Measurements from ENCODE around the gene GRK3.

Gene GRK3

GRCh38 chr22:25663654-25664053, 99.2 kb downstream of the GRK3 start:
- DNase-seq (ENCODE audit: low read depth) = no peak

DNA sequence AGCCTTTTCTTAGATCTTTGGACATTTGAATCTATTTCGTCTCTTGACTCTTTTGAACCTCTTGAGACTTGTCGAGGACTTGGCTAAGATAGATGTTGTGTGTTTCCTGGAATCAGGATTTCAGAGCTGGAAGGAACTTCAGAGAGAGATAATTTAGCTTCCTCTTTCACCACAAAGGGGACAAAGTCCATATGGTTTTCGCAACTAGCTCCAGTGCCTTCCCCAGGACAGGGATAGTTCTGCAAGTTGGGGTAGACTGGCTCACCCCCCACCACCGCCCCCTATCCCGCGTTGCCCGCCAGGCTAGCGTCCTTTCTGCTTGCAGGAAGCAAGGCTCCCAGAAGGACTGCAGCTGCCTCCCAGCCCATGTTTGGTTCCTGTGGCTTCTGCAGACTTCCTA, 101.8 kb downstream of the GRK3 start:
- no peak for DNase-seq (ENCODE audit: low read depth)

DNA sequence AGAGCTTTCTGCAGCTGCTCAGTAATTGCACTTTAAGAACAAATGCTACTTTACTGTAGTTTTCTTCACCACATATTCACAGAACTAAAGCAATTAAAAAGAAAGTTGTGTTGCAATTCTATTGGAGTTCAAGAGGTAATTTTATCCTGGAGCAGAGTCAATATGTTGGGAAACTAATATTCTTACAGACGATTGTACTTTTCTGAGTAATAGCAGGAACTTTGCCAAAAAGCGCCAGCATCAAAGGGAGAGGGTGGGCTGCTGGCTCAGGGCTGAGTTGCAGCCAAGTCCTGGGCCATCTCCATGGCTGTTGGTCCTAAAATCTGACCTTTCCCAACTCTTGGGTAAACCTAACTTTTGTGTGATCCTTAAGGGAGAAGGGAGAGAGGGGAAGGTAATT, 104.0 kb downstream of the GRK3 start:
- no peak for DNase-seq (ENCODE audit: low read depth)

DNA sequence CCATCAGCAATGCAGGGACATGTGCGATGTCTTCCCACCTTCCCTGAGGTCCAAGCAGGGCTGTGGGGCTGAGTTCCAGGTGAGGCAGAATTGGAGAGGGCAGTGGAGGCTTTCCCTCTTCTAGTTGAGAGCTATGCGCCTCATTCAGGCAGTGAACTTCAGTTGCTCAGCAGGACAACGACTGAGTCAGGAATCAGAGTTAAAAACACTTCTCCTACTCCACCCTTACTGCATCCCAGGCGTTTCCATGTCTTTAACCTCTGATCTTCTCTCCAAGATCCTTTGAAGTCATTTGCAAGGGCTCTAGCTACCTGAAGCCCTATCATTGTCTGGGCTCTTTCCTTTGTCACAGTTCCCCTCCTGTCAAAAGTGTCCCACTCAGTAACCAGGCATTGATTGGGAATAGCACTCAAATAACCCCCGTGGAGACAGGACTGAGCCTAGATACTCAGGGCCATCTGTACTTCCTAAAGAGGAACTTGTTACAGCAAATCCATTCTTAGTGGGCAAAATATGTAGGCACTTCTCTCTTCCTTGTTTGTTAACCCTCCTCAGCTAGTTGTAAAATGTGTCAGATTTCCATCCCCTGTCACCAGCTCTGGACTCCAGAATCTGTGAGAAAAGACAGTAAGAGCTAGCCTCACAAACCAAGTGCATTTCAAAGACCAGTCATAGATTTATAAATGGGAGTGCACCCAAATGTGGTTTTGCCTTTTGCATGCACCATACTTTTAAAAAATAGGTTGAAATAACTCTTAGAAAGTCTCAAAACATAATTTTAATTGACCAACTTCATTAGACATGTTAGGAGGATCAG, 105.0 kb downstream of the GRK3 start:
- DNase-seq (ENCODE audit: low read depth) = no peak

DNA sequence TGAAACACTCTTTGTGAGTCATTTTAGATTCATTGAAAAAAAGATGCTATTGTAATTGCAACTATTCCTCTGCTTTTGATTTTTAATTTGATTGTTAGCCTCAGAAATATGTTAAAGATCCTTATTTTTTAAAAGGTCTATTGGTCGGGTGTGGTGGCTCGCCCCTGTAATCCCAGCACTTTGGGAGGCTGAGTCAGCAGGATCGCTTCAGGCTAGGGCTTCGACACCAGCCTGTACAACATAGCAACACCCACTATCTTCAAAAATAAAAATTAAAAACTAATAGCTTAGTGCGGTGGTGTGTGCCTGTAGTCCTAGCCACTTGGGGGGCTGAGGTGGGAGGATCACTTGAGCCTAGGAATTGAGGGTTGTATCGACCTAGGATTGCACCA, 105.6 kb downstream of the GRK3 start:
- no peak for DNase-seq (ENCODE audit: low read depth)

DNA sequence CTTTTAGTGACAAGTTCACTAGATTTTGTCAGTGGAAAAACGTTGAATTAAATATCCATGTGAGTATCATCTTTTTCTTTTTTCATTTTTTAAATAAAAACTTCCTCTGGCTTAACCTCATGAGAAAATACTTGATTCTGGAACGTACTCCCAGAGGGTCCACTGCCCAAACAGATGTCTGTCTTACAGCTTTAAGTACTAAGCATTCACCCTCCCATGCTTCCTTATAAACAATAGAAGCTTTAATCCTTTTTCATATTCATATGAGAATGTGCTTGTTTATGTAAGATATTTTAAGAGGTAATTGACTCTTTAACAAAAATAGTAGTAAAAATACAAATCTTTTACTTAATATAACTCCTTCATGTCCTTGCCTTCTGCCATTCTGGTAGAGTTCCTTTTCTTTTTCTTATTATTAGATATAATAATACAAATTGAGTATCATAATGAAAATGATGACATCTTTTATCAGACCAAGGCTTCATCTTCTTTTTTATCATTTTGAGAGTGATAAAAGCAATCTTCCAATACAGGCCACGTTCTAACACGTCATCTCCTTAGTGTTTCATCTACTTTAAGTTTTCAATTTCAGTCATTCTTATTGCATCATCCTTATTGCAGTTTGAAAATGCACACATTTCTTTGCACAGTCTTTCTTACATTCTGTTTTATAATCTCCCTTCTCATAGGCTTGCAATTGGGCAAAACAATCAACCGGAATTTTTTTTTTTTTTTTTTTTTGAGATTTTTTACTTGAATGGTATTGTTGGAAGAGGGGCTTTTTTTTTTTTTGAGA, 108.0 kb downstream of the GRK3 start:
- no peak for DNase-seq (ENCODE audit: low read depth)

DNA sequence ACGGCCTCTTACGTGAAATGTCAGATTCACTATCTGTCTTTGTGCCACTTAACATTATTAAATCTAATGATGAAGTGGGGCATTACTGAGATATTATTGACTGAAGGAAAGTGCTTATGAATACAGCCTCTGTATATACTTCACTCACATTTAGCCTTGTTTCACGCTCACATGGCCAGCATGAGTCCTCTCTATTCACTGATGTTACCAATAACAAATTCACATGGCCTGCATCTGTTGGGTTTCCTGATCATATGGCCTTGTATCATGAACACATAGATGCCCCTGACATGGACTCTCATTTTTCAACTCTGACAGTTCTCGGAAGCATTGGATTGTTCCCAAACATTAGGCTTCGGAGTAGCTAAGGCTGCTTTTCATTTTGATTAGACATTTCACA, 109.2 kb downstream of the GRK3 start:
- no peak for DNase-seq (ENCODE audit: low read depth)

DNA sequence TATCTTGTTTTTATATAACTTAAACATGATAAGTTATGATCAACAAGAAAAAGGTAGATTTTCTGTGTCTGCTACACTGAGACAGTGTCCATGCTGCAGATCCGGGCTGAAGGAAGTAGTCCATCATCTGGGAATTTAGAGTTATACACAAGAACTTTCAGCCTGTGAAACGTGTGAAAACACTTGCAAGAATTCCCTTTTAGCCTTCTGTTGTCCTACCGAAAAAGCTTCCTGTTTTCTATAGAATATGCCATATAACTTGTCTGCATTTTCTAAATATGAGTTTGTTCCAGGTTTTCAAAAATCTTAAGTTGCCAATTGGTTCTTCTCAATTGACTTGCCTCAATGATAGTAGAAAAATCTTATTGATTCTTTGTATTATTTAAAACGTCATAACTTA, 113.2 kb downstream of the GRK3 start:
- no peak for DNase-seq (ENCODE audit: low read depth)

- DNase-seq (ENCODE audit: low read depth) = no peak
These were observed 115.6 kb downstream of the GRK3 start for GRCh38 chr22:25680051-25680450.

DNA sequence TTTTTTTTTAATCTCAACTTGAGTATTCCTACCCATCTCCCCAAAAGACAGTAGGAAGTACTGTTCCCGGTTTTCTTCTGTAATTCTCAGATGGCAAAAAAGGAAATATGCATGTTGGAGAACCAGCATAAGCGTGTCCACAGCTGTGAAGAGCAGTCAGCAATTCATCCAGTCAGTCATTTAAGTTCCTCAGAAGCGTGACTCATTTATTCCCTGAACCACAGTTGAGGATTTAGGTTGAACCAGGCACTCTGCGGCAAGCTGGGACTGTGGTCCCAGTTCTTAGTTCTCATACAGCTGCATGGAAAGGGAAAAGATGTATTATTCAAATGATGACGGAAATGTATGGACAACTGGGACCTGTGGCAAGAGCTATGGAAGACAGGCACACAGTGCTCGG, 116.5 kb downstream of the GRK3 start:
- DNase-seq (ENCODE audit: low read depth) = no peak

- DNase-seq (ENCODE audit: low read depth) = no peak
These were observed 117.6 kb downstream of the GRK3 start for GRCh38 chr22:25682109-25682508.

GRCh38 chr22:25688627-25689026, 124.2 kb downstream of the GRK3 start:
- no peak for DNase-seq (ENCODE audit: low read depth)

DNA sequence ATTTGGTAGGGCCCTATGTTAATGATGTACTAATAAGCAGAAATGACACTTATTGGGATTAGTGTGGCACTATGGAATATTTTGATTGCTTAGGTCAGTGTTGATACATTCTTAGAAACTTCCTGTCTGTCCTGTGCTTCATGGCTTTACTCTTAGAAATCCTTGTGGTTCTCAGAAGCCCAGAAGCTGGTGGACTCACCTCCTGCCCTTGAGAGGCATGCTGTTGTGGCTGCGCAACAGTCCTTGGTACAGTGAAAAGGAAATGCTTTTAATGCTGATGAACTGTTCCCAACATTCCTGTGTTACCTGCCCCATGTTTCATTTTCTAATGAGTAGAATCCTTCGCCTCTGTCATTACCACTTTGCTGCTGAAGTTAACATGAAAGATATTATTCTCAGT, 125.2 kb downstream of the GRK3 start:
- DNase-seq (ENCODE audit: low read depth) = no peak

GRCh38 chr22:25690798-25691197, 126.3 kb downstream of the GRK3 start:
- DNase-seq (ENCODE audit: low read depth) = no peak

- no peak for DNase-seq (ENCODE audit: low read depth)
These were observed 128.2 kb downstream of the GRK3 start for GRCh38 chr22:25692397-25693267.

DNA sequence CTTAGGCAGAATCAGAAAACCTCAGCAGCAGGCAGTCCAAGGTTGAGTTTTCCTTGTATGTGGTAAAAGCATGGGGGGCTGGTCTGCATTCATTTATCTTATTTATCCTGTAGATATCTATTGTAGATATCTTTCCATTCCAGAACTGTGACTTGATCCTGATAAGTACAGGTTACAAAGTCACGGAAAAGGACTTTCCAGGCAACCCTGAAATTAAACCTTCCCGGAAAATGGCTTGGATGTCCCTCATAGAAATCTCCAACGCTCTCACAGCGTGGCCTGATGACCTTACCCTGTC, 128.7 kb downstream of the GRK3 start:
- no peak for DNase-seq (ENCODE audit: low read depth)

- no peak for DNase-seq (ENCODE audit: low read depth)
These were observed 129.9 kb downstream of the GRK3 start for GRCh38 chr22:25694196-25694907.

DNA sequence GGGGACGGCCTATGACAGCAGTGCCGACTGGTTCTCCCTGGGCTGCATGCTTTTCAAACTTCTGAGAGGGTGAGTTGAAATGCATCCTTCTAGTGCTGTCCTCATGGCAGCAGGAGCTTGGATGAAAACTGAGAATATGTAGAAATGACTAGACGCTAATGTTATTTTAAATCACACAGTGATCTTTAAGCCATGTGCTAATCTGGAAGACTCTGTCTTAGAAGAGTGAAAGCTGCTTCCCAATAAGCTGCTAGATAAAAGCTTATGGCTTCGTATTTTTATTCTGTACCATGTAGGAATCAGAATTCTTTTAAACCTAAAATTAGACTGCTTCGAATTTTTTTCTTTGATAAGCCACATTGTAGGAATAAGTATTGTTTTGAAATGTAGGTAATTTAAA, 130.7 kb downstream of the GRK3 start:
- no peak for DNase-seq (ENCODE audit: low read depth)

GRCh38 chr22:25696763-25697162, 132.3 kb downstream of the GRK3 start:
- DNase-seq (ENCODE audit: low read depth) = no peak

DNA sequence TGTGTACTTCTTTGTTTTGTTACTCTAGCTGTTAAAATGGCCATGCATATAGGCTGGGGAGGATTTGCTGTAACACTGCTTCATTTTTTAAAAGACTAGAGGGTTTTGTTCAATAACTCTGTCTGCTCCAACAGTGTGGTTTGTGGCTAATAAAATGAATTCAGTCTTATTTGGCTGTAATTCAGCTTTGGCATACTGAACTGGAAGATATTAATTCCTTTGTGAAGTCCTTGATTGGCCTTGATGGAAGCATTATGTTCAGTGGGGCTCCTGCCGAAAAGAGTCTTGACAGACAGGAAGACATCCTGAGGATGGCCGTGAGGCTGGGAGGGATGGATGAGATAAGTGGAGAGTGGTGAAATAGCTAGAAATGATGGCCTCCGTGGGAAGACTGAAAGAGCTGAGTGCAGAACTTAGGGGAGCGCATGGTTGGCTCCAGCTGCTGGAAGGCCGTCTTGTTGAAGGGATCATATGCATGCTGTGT, 132.7 kb downstream of the GRK3 start:
- no peak for DNase-seq (ENCODE audit: low read depth)

- no peak for DNase-seq (ENCODE audit: low read depth)
These were observed 133.5 kb downstream of the GRK3 start for GRCh38 chr22:25697978-25698377.

DNA sequence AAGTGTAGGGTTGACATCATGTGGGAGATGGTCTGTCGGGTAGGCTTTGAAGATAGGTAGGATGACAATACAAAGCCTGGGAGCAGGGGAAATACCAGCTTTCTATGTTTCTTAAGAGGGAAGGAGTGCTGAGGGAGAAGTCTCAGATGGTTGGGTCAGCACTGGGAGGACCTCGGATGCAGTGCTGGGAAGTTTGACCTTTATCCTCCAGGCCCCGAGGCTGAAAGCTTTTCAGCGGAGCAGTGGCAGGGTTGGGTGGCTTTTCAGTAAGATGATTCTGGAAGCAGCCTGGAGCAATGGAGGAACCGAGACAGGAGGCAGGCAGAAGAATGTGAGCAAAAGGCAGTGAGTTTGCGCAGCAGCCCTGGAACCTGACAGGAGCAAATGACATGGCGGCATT, 134.0 kb downstream of the GRK3 start:
- DNase-seq (ENCODE audit: low read depth) = no peak

Measured in stimulated activated CD8-positive, alpha-beta memory T cell treated with anti-CD3 and anti-CD28 coated beads, Interleukin-12 subunit alpha, Interleukin-12 subunit beta, amount 100 ng/mL, for 4 hours (primary cell).